Uterus (tissue), 2 donors: ENCODE results near the gene LLCFC1.

ENCODE experiments used
- CTCF ChIP-seq, 4 experiments: fragments of 200-600 bp in 2 of 4; fragments of 450-650 bp in 2 of 4; sonication (generic) in 2 of 4; IDR thresholded peaks; one replicate each; pipeline ENCODE4 v1.5.1; 2016 to 2019; ENCODE audit warnings: antibody characterized with exemption in 4 of 4, mild to moderate bottlenecking in 2 of 4, moderate library complexity in 1 of 4
- POLR2A ChIP-seq, 2 donors: fragments of 450-650 bp; IDR thresholded peaks; one replicate each; pipeline ENCODE4 v1.6.1; 2016; ENCODE audit warnings: antibody characterized with exemption in 2 of 2, mild to moderate bottlenecking in 1 of 2, moderate library complexity in 1 of 2

GRCh38 chr7:142901426-142902259 is 37.6 kb upstream of the LLCFC1 start:
- no peak for TF ChIP-seq POLR2A (IDR thresholded peaks at IDR 0.05)
- no peak for TF ChIP-seq CTCF (IDR thresholded peaks at IDR 0.05)
